H1 (cell line): ENCODE measurements around the gene CDH11. TPM values are rescaled to one million over a fixed set of nuclear protein-coding genes. Genes with fewer than 3 reads are reported as not detected.

Experiments used
- CTCF ChIA-PET: fragments of 300-600 bp; sonication (Branson Sonifier 250); formaldehyde crosslinking; loops from one replicate; lab custom pipeline; 2021; ENCODE audit not compliant: partially characterized antibody; lab: Charles Lee
- POLR2A ChIA-PET: fragments of 300-600 bp; sonication (Branson Sonifier 250); formaldehyde crosslinking; loops from one replicate; lab custom pipeline; 2021; ENCODE audit warnings: inconsistent platforms; ENCODE audit not compliant: partially characterized antibody; lab: Charles Lee
- DNase-seq, 2 experiments: peaks; one replicate each; pipeline versions ENCODE4 v3.0.0 to v3.0.0-alpha.2; 2010 to 2022; ENCODE audit warnings: low spot score in 2 of 2, low read depth in 1 of 2, mixed read lengths in 1 of 2
- FAIRE-seq: peaks from 2 replicates; lab custom pipeline; 2011; peaks lifted over from hg19 to GRCh38; lab: Jason Lieb, UNC
- H2AFZ ChIP-seq: 2 replicates; pipeline ENCODE4 v1.8.1; 2012; ENCODE audit warnings: low read length, inconsistent platforms
- H2AK5ac ChIP-seq: 2 replicates; pipeline ENCODE4 v1.6.1; 2013; ENCODE audit warnings: low read depth, low read length
- H2BK120ac ChIP-seq: replicated peaks from 2 replicates; pipeline ENCODE3; 2013; ENCODE audit warnings: low read depth, low read length, inconsistent platforms
- H2BK12ac ChIP-seq: 2 replicates; pipeline ENCODE4 v1.6.1; 2013; ENCODE audit warnings: low read depth, low read length
- H2BK15ac ChIP-seq: 2 replicates; pipeline ENCODE4 v1.6.1; 2013; ENCODE audit warnings: low read length
- H2BK20ac ChIP-seq: 2 replicates; pipeline ENCODE4 v1.6.1; 2013; ENCODE audit warnings: low read length
- H2BK5ac ChIP-seq: 2 replicates; pipeline ENCODE4 v1.6.1; 2013; ENCODE audit warnings: low read depth, low read length
- H3K14ac ChIP-seq: 2 replicates; pipeline ENCODE4 v1.6.1; 2013; ENCODE audit warnings: inconsistent platforms; ENCODE audit not compliant: insufficient read length
- H3K18ac ChIP-seq: 2 replicates; pipeline ENCODE4 v1.6.1; 2013; ENCODE audit warnings: low read length; ENCODE audit errors: extremely low read depth
- H3K23ac ChIP-seq: 2 replicates; pipeline ENCODE4 v1.6.1; 2013; ENCODE audit warnings: inconsistent platforms; ENCODE audit not compliant: insufficient read length
- H3K23me2 ChIP-seq: 2 replicates; pipeline ENCODE4 v1.6.1; 2013; ENCODE audit warnings: low read depth, low read length
- H3K27ac ChIP-seq: 2 replicates; pipeline ENCODE4 v1.6.1; 2011; ENCODE audit warnings: low read depth, low read length, inconsistent platforms
- H3K27me3 ChIP-seq, 4 experiments: replicated peaks in 1 of 4; 1 replicate in 1 of 4; 2 replicates in 3 of 4; pipeline versions ENCODE4 v1.6.1 to v1.8.1; 2011 to 2013; ENCODE audit warnings: low read length in 3 of 4, mild to moderate bottlenecking in 3 of 4, inconsistent platforms in 2 of 4, mixed read lengths in 2 of 4, moderate library complexity in 1 of 4; ENCODE audit not compliant: control insufficient read depth in 3 of 4, insufficient read depth in 3 of 4; ENCODE audit errors: extremely low read depth in 1 of 4
- H3K36me3 ChIP-seq, 4 experiments: 2 replicates each; pipeline versions ENCODE4 v1.6.1 to v1.8.1; 2011 to 2013; ENCODE audit warnings: mild to moderate bottlenecking in 4 of 4, low read length in 3 of 4, moderate library complexity in 2 of 4, control low read depth in 1 of 4, inconsistent platforms in 1 of 4; ENCODE audit not compliant: insufficient read depth in 4 of 4, control insufficient read depth in 2 of 4
- H3K4ac ChIP-seq: replicated peaks from 2 replicates; pipeline ENCODE3; 2013; ENCODE audit warnings: low read length, low read depth, mixed read lengths, inconsistent platforms; ENCODE audit not compliant: insufficient read length
- H3K4me1 ChIP-seq, 4 experiments: replicated peaks in 1 of 4; 1 replicate in 1 of 4; 2 replicates in 3 of 4; pipeline versions ENCODE4 v1.6.1 to v1.8.1; 2011 to 2013; ENCODE audit warnings: low read length in 3 of 4, inconsistent platforms in 2 of 4, mixed read lengths in 1 of 4; ENCODE audit not compliant: insufficient read depth in 4 of 4, control insufficient read depth in 3 of 4
- H3K4me2 ChIP-seq, 2 experiments: 2 replicates each; pipeline versions ENCODE4 v1.6.1 to v1.8.1; 2011 to 2013; ENCODE audit warnings: low read depth in 2 of 2, low read length in 2 of 2, control low read depth in 1 of 2, inconsistent platforms in 1 of 2, mild to moderate bottlenecking in 1 of 2; ENCODE audit not compliant: insufficient read depth in 1 of 2
- H3K4me3 ChIP-seq, 4 experiments: fragments of 200-600, 300-600 bp in 1 of 4; sonication (generic), shearing (Covaris generic), sonication (Bioruptor Twin) in 1 of 4; 2 replicates each; pipeline versions ENCODE4 v1.5.1 to v1.8.1; 2011 to 2016; ENCODE audit warnings: low read length in 4 of 4, low read depth in 3 of 4, control low read depth in 2 of 4, inconsistent platforms in 2 of 4, mild to moderate bottlenecking in 2 of 4, mixed read lengths in 1 of 4, moderate library complexity in 1 of 4; ENCODE audit not compliant: insufficient read depth in 2 of 4; ENCODE audit errors: extremely low read depth in 1 of 4
- H3K56ac ChIP-seq: replicated peaks from 2 replicates; pipeline ENCODE3; 2013; ENCODE audit warnings: low read depth, mild to moderate bottlenecking, mixed read lengths, low read length, inconsistent platforms; ENCODE audit not compliant: insufficient read length
- H3K79me1 ChIP-seq: 2 replicates; pipeline ENCODE4 v1.6.1; 2013; ENCODE audit warnings: low read depth, low read length, control low read depth
- H3K79me2 ChIP-seq, 2 experiments: 2 replicates each; pipeline versions ENCODE4 v1.6.1 to v1.8.1; 2012 to 2013; ENCODE audit warnings: low read length in 2 of 2, mild to moderate bottlenecking in 2 of 2, inconsistent platforms in 1 of 2; ENCODE audit not compliant: insufficient read depth in 2 of 2, control insufficient read depth in 1 of 2
- H3K9ac ChIP-seq, 4 experiments: replicated peaks in 1 of 4; 1 replicate in 1 of 4; 2 replicates in 3 of 4; pipeline versions ENCODE4 v1.6.1 to v1.8.1; 2011 to 2013; ENCODE audit warnings: low read depth in 3 of 4, low read length in 3 of 4, control low read depth in 2 of 4, mild to moderate bottlenecking in 2 of 4, moderate library complexity in 2 of 4, inconsistent platforms in 1 of 4; ENCODE audit errors: extremely low read depth in 1 of 4
- H3K9me3 ChIP-seq, 2 experiments: 2 replicates each; pipeline versions ENCODE4 v1.6.1 to v1.8.1; 2012 to 2013; ENCODE audit warnings: mild to moderate bottlenecking in 2 of 2, moderate library complexity in 2 of 2, control low read depth in 1 of 2, inconsistent platforms in 1 of 2, low read depth in 1 of 2, low read length in 1 of 2, mixed read lengths in 1 of 2; ENCODE audit not compliant: insufficient read depth in 2 of 2
- H4K20me1 ChIP-seq, 2 experiments: replicated peaks in 1 of 2; 2 replicates each; pipeline versions ENCODE3 to v1.8.1; 2011 to 2013; ENCODE audit warnings: inconsistent platforms in 2 of 2, low read length in 2 of 2, mild to moderate bottlenecking in 1 of 2; ENCODE audit not compliant: insufficient read depth in 2 of 2, control insufficient read depth in 1 of 2
- H4K5ac ChIP-seq: 2 replicates; pipeline ENCODE4 v1.6.1; 2013; ENCODE audit warnings: low read length, low read depth, mixed read lengths, inconsistent platforms; ENCODE audit not compliant: insufficient read length
- H4K8ac ChIP-seq: 2 replicates; pipeline ENCODE4 v1.8.0; 2013; ENCODE audit warnings: mild to moderate bottlenecking, moderate library complexity, low read length, inconsistent platforms; ENCODE audit not compliant: insufficient read depth; ENCODE audit errors: extremely low read depth
- H4K91ac ChIP-seq: replicated peaks from 2 replicates; pipeline ENCODE3; 2013; ENCODE audit warnings: low read length, mixed read lengths, inconsistent platforms; ENCODE audit not compliant: insufficient read length
- BACH1 ChIP-seq: IDR thresholded peaks from 2 replicates; pipeline ENCODE4 v1.6.1; 2012; ENCODE audit warnings: low read length, improper control_type of control experiment
- NRF1 ChIP-seq: IDR thresholded peaks from 2 replicates; pipeline ENCODE4 v1.6.1; 2011; ENCODE audit warnings: mild to moderate bottlenecking, low read depth, low read length, improper control_type of control experiment
- USF2 ChIP-seq: IDR thresholded peaks from 2 replicates; pipeline ENCODE4 v1.6.1; 2011; ENCODE audit warnings: low read length, improper control_type of control experiment
- WGBS, 2 experiments: shearing (Covaris generic) in 1 of 2; methylation state at CpG; one replicate each; pipeline versions ENCODE4 v1.1.6 to v1.1.7; 2013 to 2015; ENCODE audit warnings: low lambda C conversion rate in 2 of 2, mixed read lengths in 2 of 2, inconsistent platforms in 1 of 2, low coverage in 1 of 2, missing lambda C conversion rate in 1 of 2; ENCODE audit not compliant: insufficient replicate concordance in 2 of 2, insufficient coverage in 1 of 2, insufficient read length in 1 of 2; ENCODE audit errors: extremely low coverage in 1 of 2, missing lambda C conversion rate in 1 of 2; 5-methylcytosine and 5-hydroxymethylcytosine counted together
- polyA plus RNA-seq, 7 experiments: library from polyadenylated mRNA; depleted of rRNA in 3 of 7; stranded (reverse) in 5 of 7; unstranded in 2 of 7; fragments of >200 nt in 5 of 7; fragments of 200-250 nt in 2 of 7; gene quantifications; 1 replicate in 5 of 7; 2 replicates in 1 of 7; 4 replicates in 1 of 7; pipeline versions ENCODE4 v1.2.1 to v1.2.3, GENCODE V29; 2011 to 2013; ENCODE audit warnings: missing spikeins in 2 of 7, mixed read lengths in 2 of 7
- total RNA-seq: library from RNA; stranded (reverse); fragmentation: NEBNext Ultra II Directional; extraction: Animal tissue kit (Norgen Biotek cat#: 25700); gene quantifications from 2 replicates; pipeline ENCODE4 v1.2.1, GENCODE V29; 2021

CDH11 gene
- total and polyA plus RNA-seq, 2 of the 8 experiments (the other 6 are each of a cell fraction or from before 2014, with no cell fraction given): 3.3 to 8.4 TPM

- H3K9ac ChIP-seq: no peak overlapping the region
- H3K27ac ChIP-seq: no peak overlapping the region
- H2BK12ac ChIP-seq: no peak overlapping the region
- H2BK5ac ChIP-seq: no peak overlapping the region
- H4K20me1 ChIP-seq: no peaks in the 10 kb centered on the region
- no peaks in the 10 kb centered on the region for H3K79me2 ChIP-seq
- no peak overlapping the region for H3K4me3 ChIP-seq
- 81% methylated on average over 11 of the region's 11 CpGs; no CpG with 5 or more reads in 1 of the 2 experiments for WGBS, 2 experiments
- no peak overlapping the region for H3K14ac ChIP-seq
- FAIRE-seq: no peak
- no peak overlapping the region for H2AK5ac ChIP-seq
- no peak overlapping the region for H3K56ac ChIP-seq
- no peak overlapping the region; the same call in 1 of the 2 replicates for H4K8ac ChIP-seq
- H4K5ac ChIP-seq: no peak overlapping the region
- H4K91ac ChIP-seq: no peak overlapping the region
- no peak overlapping the region for H2BK20ac ChIP-seq
- H3K4me2 ChIP-seq: no peak overlapping the region
- no peaks in the 10 kb centered on the region for H3K23me2 ChIP-seq
- no peaks in the 10 kb centered on the region for H3K27me3 ChIP-seq
- H3K9me3 ChIP-seq: no peaks in the 10 kb centered on the region
- no peak overlapping the region for H3K23ac ChIP-seq
- H2AFZ ChIP-seq: no peak overlapping the region
- H3K79me1 ChIP-seq: no peaks in the 10 kb centered on the region
- H2BK120ac ChIP-seq: no peak overlapping the region
- no peak overlapping the region for H3K4ac ChIP-seq
- DNase-seq: no peak
- H2BK15ac ChIP-seq: no peak overlapping the region
- CTCF ChIA-PET: interaction anchor here (0.9 to 1.6 kb wide), 4 partner anchors 90 to 891 kb away, joined by 3 to 4 read pairs (median 3); no protein-coding TSS in a partner anchor
- no peak overlapping the region for H3K18ac ChIP-seq
- no peaks in the 10 kb centered on the region for H3K36me3 ChIP-seq
- POLR2A ChIA-PET: interaction anchor here (0.5 kb wide), 1 partner anchor 17 kb away, joined by 3 read pairs; no protein-coding TSS in a partner anchor
- no peaks in the 10 kb centered on the region for H3K4me1 ChIP-seq
- TF ChIP-seq BACH1 (no peak), USF2 (no peak), NRF1 (no peak)
Measured at GRCh38 chr16:64981568-64982281, 140.1 kb downstream of the CDH11 start.
